ENCODE results near the gene RAET1G. TPM values are rescaled to one million over a fixed set of nuclear protein-coding genes. Genes with fewer than 3 reads are reported as not detected.
"Not testable (repeated sequence)": the region's sequence is repeated elsewhere in the genome, so short reads cannot be mapped to it uniquely, and the experiment has no call there.

RAET1G gene
- total RNA-seq, 2 experiments from 2014 or later, result not detected

DNA sequence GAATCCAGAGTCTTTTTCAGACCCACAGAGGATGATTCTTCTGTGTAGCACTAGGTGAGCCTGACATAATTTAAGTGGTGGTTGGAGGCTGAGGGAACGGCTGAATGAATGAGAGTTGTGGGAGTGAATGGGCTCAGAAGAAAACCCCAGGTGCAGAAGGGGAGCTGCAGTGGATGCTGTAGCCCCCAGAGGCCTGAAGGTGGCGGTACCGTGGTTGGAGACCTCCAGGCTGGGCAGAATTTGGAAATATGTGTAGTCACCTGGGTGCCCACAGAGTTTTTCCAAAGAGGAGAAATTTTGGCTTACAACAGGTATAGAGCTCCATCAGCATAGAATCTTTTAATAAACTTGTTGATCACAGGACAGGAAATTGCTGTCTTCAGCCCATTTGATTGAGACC, 6.5 kb upstream of the RAET1G start:
- Mint-ChIP-seq H3K4me1 (peaks cover 5% of the 10 kb centered on the region), H3K27me3 (peaks cover 90% of the 10 kb centered on the region), H3K36me3 (no peaks in the 10 kb centered on the region), H3K27ac (no peak overlapping the region), H3K4me3 (no peak overlapping the region), H3K9me3 (no peaks in the 10 kb centered on the region)
- no peak for DNase-seq

DNA sequence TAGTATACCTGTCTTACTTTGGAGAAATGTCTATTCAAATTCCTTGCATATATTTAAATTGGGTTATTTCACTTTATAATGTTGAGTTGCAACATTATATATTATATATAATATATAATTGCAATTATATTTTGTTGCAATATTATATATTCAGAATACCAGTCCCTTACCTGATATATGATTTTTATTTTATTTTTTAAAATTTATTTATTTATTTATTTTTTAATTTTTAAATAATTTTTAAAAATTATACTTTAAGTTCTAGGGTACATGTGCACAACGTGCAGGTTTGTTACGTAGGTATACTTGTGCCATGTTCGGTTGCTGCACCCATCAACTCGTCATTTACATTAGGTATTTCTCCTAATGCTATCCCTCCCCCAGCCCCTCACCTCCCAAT, 4.1 kb upstream of the RAET1G start:
- not testable (repeated sequence) for H3K36me3 Mint-ChIP-seq, DNase-seq, H3K9me3 Mint-ChIP-seq, H3K4me3 Mint-ChIP-seq, H3K27ac Mint-ChIP-seq
- Mint-ChIP-seq H3K4me1 (peaks cover 15% of the 10 kb centered on the region), H3K27me3 (peaks cover 92% of the 10 kb centered on the region)

DNA sequence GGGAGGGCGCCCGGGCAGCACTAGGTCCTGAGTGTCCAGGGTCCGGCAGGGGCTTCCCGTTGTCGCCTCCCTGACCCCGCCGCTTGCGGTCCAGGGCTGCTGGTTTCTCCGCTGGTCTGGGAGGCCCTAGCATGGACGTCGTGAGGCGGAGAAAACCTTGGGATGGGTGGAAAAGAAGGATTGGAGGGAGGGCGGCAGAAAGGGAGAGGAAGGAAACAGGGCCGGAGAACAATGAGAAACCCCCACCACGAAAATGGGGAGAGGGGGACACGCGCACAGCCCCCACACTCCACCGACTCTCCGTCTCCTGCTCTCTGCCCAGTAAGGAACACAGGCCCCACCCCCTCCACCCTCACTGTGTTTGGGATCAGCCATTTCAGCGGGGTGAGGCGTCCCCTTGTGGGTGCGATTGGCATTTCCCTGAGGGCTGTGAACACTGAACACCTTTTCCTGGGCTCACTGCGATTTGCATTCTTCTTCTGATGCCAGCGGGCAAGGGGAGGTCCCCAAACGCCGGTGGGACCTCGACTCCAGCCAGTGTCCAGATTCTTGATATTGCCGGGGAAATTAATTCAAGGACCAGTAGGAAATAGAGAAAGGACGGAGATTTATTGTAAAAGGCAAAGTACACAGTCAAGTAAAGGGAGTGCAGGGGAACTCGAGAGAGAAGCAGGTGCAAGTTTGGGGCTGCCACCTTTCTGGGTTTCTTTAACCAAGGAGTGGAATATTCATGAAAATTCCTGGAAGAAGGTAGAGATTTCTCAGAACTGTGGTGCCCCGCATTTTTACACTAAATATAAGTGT, 3.3 kb upstream of the RAET1G start:
- Mint-ChIP-seq H3K27me3 (peaks cover 93% of the 10 kb centered on the region), H3K4me1 (peaks cover 15% of the 10 kb centered on the region), H3K9me3 (no peaks in the 10 kb centered on the region), H3K4me3 (peak overlapping the region; percentile 56), H3K36me3 (no peaks in the 10 kb centered on the region), H3K27ac (no peak overlapping the region)
- DNase-seq, result peak; percentile 79

DNA sequence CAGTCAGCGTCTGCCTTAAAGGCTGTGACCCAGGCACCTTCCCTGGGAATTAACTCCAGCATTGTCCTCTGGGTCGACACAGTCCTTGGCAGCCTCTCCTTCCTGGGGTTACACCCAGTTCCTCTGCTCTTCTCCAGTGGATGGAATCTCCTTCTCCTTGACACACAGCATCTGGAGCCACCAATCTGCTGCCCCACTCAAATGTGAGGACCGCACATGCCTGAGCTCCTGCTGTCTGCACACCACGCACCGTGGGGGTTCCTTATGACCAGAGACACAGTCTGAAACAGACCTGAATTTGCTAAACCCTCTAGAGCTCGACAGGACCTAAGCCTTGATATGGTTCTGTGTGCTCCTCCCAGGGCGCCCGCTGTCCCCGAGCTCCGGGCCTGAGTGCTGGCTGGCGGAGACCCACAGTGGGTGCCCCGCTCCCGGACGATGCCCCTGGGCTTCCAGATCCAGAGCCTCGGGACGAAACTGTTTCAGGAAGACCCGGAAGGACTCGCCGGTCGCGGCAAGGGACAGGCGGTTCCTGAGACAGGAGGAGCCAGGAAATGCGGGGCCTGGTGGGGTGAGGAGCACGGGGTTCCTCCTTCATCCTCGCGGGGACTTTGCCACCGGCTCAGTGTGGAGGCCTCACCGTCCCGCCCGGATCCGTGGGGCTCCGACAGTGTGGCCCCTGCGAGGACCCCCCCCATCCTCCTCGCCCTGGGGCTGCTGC, 2.5 kb upstream of the RAET1G start:
- Mint-ChIP-seq H3K4me3 (no peak overlapping the region), H3K9me3 (no peaks in the 10 kb centered on the region), H3K27me3 (peaks cover 94% of the 10 kb centered on the region), H3K4me1 (peaks cover 15% of the 10 kb centered on the region), H3K27ac (no peak overlapping the region), H3K36me3 (no peaks in the 10 kb centered on the region)
- DNase-seq, result no peak

- H3K36me3 Mint-ChIP-seq, result no peaks in the 10 kb centered on the region
- H3K4me1 Mint-ChIP-seq, result peaks cover 15% of the 10 kb centered on the region
- no peak overlapping the region for H3K4me3 Mint-ChIP-seq
- peaks cover 94% of the 10 kb centered on the region for H3K27me3 Mint-ChIP-seq
- no peak overlapping the region for H3K27ac Mint-ChIP-seq
- H3K9me3 Mint-ChIP-seq, result no peaks in the 10 kb centered on the region
- no peak for DNase-seq
Measured at GRCh38 chr6:149924933-149925252, 2.0 kb upstream of the RAET1G start.

DNA sequence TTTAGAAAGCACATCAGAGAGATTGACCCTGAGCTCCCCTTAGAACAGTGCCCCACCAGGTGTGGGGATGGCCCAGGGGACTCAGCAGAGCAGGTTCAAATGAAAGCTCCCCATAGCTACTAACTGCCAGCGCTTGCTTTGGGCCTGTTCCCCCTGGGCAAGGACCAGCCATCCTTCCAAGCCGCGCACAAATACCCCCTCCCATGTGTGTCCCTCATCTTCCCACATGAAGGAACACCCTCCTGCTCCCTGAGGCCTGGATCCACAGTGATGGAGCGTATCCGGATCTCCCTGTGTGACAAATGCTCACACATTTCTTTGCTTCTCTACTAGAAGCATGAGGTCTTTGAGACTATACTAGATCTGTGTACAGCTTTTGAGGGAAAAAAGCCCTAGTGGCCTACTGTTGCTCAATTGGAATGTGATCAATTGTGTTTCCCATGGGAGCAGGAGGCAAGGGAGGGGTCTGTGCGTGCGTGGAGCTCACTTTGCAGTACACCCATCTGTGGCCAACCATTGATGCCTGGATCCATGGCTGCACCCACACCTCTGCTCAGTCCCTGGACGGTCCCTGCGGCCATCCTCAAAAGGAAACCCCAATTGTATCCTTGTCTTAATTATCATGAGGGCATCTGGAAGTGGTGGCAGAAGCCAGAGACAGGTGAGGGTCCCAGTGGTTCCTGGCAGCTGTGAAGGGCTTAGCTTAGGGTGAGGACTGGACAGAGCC, 1.4 kb upstream of the RAET1G start:
- Mint-ChIP-seq H3K36me3 (no peaks in the 10 kb centered on the region), H3K27me3 (peaks cover 89% of the 10 kb centered on the region), H3K27ac (no peak overlapping the region), H3K4me3 (no peak overlapping the region), H3K9me3 (no peaks in the 10 kb centered on the region), H3K4me1 (peaks cover 15% of the 10 kb centered on the region)
- DNase-seq, result no peak

GRCh38 chr6:149923327-149923986, 536 bp upstream of the RAET1G start:
- Mint-ChIP-seq H3K9me3 (no peaks in the 10 kb centered on the region), H3K4me3 (peak overlapping the region; percentile 66), H3K27me3 (peaks cover 85% of the 10 kb centered on the region)

GRCh38 chr6:149922091-149922490, 830 bp downstream of the RAET1G start:
- H3K9me3 Mint-ChIP-seq, H3K27ac Mint-ChIP-seq, DNase-seq, H3K36me3 Mint-ChIP-seq: not testable (repeated sequence)
- peaks cover 73% of the 10 kb centered on the region for H3K27me3 Mint-ChIP-seq
- peak overlapping the region; percentile 42 for H3K4me3 Mint-ChIP-seq
- H3K4me1 Mint-ChIP-seq, result peaks cover 17% of the 10 kb centered on the region

More at GRCh38 chr6:149923327-149923986, 536 bp upstream of the RAET1G start:
- no peak for DNase-seq
- Mint-ChIP-seq H3K27ac (no peak overlapping the region), H3K36me3 (no peaks in the 10 kb centered on the region), H3K4me1 (peaks cover 15% of the 10 kb centered on the region)

- H3K4me1 Mint-ChIP-seq, result peaks cover 16% of the 10 kb centered on the region
- no peak overlapping the region for H3K27ac Mint-ChIP-seq
- peaks cover 68% of the 10 kb centered on the region for H3K27me3 Mint-ChIP-seq
- DNase-seq, result no peak
- no peaks in the 10 kb centered on the region for H3K36me3 Mint-ChIP-seq
- no peaks in the 10 kb centered on the region for H3K9me3 Mint-ChIP-seq
- H3K4me3 Mint-ChIP-seq, result no peak overlapping the region
Measured at GRCh38 chr6:149921361-149921760, 1.6 kb downstream of the RAET1G start.

DNA sequence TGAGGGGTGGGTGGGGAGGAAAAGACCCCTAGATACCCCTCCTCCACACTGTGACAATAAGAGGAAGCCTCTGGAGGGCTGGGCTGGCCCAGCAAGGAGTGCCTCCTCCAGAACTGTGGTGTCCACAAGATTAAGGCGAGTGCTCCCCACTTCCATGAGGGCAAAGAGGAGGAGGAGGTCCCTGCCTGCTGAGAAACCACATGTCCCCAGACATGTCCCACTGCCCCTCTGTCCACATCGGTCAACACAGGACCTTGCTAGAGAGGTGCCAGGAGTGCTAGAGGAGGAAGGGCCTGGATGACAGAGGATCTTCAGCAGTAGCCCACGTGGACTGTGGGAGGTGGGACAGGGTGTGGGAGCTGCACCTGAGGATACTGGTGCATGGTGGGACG, 3.1 kb downstream of the RAET1G start:
- DNase-seq, result no peak
- no peak overlapping the region for H3K27ac Mint-ChIP-seq
- peaks cover 54% of the 10 kb centered on the region for H3K27me3 Mint-ChIP-seq
- H3K36me3 Mint-ChIP-seq, result no peaks in the 10 kb centered on the region
- peaks cover 12% of the 10 kb centered on the region for H3K4me1 Mint-ChIP-seq
- H3K4me3 Mint-ChIP-seq, result no peak overlapping the region
- no peaks in the 10 kb centered on the region for H3K9me3 Mint-ChIP-seq

DNA sequence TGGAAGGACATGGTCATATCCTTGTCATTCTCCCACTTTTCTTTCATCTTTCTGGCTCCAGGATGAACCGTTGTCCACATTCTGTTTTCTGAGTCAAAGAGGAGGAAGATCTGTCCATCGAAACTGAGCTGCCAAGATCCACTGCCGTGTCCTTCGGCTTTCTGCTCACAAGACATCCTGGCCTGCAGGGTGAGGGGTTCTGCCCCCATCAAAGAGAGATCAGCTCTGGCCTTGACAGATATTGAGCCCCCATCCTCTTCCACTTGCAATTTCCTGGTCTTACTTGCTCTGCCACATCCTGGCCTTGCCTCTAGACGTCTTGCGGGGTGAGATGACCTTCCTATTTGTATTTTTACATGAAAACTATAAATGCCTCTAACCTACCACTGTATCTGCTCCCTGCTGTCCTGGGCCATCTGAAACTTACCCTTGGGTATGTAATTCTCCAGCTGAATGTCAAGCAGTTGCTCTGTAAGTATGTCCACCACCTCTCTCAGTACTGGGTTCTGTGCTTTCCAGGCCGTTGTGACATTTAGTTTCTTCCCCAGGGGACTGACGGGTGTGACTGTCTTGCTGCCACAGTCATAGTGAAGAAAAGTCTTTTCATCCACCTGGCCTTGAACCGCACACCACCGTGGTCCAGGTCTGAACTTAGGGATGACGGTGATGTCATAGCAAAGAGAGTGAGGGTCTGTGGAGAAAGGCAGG, 3.6 kb downstream of the RAET1G start:
- Mint-ChIP-seq H3K27me3 (peaks cover 49% of the 10 kb centered on the region), H3K4me1 (peaks cover 12% of the 10 kb centered on the region)
- DNase-seq, H3K36me3 Mint-ChIP-seq, H3K27ac Mint-ChIP-seq, H3K9me3 Mint-ChIP-seq, H3K4me3 Mint-ChIP-seq: not testable (repeated sequence)

- H3K4me3 Mint-ChIP-seq, result no peak overlapping the region
- peaks cover 7% of the 10 kb centered on the region for H3K4me1 Mint-ChIP-seq
- no peak for DNase-seq
- H3K27ac Mint-ChIP-seq, result no peak overlapping the region
- no peaks in the 10 kb centered on the region for H3K36me3 Mint-ChIP-seq
- H3K27me3 Mint-ChIP-seq, result peaks cover 39% of the 10 kb centered on the region
- H3K9me3 Mint-ChIP-seq, result no peaks in the 10 kb centered on the region
Measured at GRCh38 chr6:149918151-149918905, 4.6 kb downstream of the RAET1G start.

DNA sequence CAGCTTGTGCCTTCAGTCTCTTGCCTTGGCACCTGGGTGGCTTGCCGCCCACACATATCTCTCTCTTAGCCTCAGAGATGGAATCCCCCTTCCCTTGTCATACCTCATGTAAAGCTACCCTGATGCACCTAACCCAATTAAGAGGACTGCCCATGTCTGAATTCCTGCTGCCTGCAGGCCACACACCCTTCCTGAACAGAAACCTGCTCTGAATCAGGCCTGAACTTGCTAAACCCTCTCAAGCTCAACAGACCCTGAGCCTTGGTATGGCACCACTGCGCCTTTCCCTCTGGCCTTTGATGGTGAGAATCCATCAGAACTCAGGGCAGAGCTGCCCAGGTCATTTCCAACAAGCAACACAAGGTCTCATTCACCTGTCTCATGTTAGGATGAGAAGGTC, 5.2 kb downstream of the RAET1G start:
- H3K4me1 Mint-ChIP-seq, result peaks cover 2% of the 10 kb centered on the region
- no peak overlapping the region for H3K4me3 Mint-ChIP-seq
- no peak for DNase-seq
- H3K27me3 Mint-ChIP-seq, result peaks cover 33% of the 10 kb centered on the region
- H3K9me3 Mint-ChIP-seq, result no peaks in the 10 kb centered on the region
- H3K36me3 Mint-ChIP-seq, result no peaks in the 10 kb centered on the region
- no peak overlapping the region for H3K27ac Mint-ChIP-seq
